Globus pallidus (tissue), 1 donor: Measurements from ENCODE around the gene IL1RAPL1.

Experiments
- DNase-seq: peaks from one replicate; pipeline ENCODE4 v3.0.0-alpha.2; 2015; ENCODE audit warnings: low spot score

IL1RAPL1 gene

DNA sequence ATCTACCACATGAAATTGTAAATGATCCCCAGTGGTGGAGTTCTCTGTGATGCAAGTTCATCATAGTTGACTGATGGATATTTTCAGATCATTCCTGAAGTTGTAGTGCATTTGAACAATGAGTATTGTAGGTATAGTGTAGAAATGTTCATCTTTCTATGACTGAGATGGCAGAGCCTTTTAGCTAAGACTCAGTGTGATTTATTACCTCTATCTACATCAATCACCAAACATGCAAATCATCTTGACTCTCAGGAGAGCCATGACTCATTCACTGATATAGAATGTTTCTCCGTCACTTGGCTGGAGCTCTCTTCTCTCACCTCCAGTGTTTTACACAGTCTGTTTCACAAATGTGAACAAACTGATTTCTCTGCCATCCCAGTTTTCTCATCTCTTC is 392.6 kb downstream of the IL1RAPL1 start:
- no peak for DNase-seq

DNA sequence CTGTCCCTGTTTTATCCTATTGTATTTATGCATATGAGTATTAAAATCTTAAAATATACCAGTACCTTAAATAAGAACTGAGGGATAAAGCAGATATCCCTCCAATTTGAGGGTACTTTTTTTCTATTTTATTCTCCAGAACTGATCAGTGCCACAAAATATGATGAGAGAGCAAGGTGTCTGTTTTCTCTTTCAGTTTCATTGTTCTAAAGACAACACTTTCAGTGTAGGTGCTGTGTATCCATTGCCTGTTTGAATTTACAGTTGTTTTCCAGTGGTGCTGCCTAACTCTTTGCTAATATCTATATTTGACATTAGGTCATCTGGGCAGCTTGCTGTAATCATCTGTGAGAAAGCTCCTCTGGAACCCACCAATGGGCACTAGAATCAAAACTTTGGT is 394.7 kb downstream of the IL1RAPL1 start:
- DNase-seq, result no peak

DNA sequence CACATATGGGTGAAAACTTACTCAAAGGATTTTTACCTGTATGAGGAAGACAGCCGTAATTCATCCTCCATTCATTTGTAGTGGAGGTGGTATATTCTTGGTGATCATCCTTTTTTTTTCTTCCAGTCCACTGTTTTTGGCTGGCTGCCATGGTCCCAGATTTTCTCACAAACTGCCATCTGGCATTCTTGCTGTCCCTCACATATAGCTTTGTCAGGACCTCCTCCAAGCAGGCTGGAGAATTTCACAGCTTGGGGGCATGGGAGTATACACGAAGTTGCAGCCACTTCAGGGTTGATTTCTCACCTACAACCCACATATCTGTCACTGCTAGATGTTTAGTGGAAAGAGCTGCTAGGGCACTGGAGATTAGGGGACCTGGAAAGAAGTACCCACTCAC is 401.0 kb downstream of the IL1RAPL1 start:
- no peak for DNase-seq

DNA sequence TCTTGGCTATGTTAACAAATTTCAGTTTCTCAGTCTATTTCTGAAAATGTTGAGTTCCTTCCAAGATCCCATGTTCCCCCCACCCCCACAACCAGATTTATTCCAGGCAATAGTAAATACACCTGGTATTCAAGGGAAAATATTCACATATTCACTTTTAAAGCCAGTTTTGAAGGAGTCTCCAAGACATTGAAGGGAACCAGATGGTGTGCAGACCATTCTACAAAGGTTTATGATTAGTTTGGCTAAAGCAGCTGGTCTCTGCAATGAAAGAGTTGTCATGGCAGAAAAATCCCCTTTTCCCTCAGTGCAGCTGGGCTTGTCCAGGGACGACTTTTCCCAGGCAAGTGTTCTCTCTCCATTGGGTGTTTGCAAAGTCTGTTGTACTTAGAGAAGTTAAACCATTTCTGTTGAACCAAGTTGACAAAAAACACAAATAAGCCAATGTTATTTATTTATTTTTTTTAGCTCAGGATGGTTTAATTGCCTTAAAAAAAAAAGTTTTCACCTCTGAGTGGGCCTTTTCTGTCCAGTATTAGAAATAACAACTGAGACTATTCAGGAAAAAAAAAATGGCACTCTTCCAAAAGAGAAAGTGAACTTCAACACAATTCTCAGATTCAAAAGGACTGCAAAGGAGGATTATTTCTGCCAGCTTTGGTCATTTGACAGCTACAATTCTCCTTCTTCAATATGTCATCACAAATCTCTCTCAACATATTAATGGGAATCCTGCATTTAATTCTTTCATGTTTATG is 410.6 kb downstream of the IL1RAPL1 start:
- no peak for DNase-seq

DNA sequence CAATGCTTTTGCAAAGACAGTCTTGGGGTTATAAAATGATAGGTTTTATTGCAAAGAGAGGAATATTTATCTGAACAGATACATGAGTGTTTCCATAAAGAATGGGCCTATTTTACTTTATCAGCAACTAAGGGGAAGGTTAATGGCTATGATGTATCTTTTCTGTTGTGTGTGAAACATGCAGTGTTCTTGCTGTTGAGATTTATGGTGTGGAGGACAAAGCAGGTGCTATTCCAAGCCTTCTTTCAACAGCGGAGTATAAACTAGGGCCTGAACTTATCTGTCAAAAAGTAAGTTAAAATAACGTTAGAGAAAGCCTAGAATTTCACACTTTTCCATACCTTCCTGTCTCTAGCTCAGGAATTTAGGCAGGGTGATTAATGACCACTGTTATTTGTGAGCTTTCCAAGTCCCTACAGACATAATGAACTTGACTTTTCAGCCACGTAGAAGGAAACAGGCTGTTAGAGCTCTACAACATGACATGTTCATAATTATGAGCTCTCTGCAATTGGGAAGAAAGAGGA is 411.4 kb downstream of the IL1RAPL1 start:
- DNase-seq, result no peak

DNA sequence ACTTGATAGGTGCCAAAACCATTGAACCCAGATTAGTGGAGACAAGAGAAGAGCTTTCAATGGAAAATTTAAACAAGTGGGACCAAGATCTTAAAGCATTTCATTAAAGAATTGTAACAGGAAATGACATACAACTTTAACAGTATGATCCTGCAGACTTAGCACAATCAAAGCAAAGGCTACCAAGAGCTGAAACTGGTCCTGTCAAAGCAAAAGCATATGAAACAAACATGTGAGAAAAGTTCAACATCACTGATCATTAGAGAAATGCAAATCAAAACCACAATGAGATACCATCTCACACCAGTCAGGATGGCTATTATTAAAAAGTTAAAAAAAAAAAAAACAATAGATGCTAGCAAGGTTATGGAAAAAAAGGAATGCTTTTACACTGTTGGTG is 425.6 kb downstream of the IL1RAPL1 start:
- no peak for DNase-seq

DNA sequence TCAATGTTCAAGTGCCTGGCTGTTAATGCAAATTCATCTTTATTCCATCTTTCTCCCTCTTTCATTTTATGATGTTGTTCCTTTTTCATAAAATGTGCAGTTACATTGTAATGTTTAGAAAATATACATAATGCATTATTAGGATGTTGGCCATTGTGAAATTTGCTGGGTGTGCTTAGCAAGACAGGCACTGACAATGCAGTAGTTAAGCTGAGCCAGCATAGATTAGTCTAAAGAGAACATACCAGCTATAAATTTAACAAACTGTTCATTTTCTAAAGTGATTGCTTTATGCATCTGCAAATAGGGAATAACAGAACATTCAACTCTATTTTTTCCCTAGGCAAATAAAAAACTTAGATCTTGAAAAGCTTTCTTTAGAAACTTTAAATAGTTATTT is 436.0 kb downstream of the IL1RAPL1 start:
- DNase-seq, result no peak

DNA sequence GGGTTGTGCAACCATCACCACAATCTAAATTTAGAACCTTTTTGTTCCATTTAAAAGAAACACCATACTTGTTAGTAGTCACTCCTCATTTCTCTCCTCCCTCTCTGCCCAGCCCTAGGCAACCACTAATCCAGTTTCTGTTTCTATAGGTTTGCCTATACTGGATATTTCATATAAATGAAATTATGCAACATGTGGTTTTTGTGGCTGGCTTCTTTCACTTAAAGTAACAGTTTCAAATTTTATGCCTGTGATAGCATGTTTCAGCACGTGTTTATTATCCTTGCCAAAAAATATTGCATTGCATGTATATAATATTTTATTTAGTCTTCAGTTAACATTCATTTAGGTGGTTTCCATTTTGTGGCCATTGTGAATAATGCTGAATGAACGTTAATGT is 437.6 kb downstream of the IL1RAPL1 start:
- DNase-seq, result no peak

DNA sequence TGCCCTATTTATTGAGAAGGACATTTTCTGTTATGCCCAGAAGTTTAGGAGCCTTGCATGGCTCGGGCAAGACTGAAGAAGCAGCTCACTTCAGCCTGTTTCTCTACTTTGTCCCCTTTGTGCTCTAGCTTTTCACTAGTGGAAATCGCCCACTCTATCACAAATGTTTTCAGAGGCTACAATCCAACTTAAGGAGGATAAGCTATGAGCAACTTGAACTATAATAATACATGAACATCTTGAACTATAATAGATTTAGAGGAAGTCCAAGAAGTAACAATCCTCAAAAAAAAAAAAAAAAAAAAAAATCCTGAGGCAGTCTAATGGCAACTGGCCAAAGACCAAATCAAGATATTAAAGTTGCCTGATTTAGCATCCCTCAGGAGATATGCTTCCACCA is 452.3 kb downstream of the IL1RAPL1 start:
- no peak for DNase-seq

DNA sequence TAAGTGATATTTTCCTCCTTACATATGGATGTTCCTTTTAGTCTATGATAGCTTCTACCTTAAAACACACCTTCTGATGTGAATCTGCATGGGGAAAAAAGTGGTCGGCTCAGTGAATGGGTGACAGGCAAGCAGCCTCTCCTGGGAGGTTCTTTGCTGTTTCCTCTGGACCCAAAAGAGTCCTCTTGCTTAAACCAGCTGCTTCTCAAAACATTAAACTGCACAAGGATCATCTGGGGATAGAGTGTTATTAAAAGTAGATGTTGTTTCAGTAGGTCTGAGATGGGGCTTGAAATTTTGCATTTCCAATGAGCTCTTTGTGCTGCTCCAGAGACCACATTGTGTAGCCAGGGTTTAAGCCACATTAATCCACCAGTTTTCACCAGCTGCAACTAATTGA is 452.9 kb downstream of the IL1RAPL1 start:
- no peak for DNase-seq

DNA sequence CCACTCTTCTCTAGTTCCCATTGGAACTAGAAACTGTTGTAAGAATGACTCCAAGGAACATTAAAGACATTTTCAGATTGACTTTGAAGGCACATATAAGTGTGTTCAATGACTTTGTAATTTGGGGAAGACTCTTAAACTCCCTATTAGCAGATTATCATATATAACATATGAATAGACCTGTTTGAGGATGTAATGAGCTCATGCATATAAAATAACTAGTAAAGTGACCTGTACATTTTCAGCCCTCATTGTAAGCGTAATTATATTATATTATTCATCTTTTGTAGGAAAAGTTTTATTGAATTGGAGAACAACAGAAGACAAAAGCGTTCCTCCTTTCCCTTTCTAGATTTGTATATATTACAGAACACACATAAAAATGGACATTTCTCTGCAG is 455.1 kb downstream of the IL1RAPL1 start:
- DNase-seq, result no peak

DNA sequence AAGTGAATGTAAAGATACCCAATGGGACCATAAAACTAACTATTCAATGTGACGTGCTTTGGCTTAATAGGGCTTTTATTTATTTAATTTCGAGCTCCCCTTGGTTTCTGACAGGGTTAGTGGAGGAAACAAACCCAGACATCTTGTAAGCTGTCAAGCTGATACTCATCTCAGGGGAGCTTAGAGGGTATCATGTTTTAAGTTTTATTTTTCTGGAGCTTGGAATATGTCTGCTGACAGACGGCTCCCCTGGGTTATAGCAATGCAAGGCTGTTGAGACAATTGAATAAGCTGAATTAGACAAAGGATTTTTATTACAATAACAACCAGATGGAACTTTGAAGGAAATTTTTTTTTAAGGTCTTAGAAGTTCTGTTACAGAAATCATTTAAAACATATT is 456.5 kb downstream of the IL1RAPL1 start:
- no peak for DNase-seq

DNA sequence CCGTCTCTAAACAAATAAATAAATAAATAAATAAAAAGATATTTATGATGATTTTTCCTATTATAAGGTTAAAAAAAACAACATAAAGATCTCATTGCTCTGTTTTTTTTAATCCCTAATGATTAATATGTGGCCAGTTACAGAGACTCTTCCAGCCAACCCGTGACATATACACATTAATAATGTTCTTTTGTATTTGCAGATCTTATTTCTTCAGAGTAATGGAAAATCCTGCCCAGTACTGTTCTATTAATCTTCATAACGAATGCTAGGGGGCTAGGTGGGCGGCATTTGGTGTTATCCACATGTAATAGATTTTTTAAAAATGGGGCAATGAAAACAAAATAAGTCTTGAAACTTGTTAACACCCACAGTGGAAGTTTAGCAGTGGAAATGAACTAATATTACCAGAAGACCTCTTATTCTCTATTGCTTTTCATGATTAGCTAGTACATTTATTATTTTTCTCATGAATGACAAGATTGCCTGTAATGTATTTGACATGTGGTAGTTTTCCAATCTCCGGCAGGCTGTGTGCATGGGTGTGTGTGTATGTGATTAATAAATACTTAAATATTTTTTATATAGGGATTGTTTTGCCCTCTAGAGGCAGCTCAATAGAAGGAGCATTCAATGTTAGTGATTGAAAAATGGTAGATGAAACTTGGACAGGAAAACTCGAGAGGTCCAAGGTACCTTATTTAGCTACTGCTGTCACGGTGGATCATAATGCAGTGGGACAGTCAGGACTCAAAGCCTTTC is 457.4 kb downstream of the IL1RAPL1 start:
- no peak for DNase-seq

DNA sequence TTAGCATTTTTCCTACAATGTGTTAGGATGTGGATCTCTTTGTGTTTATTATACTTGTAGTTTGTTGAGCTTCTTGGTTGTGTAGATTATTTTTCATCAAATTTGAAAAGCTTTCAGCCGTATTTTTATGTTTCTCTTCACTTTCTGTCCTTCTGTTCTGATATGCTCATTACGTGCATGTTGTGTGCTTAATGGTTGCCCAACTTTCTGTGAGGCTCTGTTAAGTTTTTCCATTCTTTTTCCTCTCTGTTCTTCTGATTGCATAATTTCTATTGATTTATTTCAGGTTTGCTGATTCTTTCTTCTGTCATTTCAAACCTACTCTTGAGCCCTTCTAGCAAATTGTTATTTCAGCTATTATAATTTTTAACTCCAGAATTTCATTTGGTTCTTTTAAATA is 478.2 kb downstream of the IL1RAPL1 start:
- DNase-seq, result no peak

DNA sequence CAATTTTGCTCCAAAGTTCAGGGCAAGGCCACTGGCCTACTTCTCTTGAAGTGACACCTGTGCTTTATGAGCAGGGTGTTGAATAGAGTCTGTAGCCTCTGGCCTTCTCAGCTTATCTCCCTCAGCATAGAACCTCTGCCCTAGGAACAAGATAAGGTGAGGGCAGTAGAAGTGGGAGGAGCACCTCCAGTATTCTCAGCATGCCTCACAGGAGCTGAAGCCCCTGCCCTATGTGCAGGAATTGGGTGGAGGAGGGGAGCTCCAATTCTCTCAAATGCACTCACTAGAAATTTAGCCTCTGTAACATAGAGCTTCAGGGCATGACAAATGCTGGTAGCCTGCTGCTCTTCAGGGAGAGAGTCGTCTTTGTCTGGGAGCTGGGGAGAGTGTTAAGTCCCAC is 479.3 kb downstream of the IL1RAPL1 start:
- DNase-seq, result no peak

DNA sequence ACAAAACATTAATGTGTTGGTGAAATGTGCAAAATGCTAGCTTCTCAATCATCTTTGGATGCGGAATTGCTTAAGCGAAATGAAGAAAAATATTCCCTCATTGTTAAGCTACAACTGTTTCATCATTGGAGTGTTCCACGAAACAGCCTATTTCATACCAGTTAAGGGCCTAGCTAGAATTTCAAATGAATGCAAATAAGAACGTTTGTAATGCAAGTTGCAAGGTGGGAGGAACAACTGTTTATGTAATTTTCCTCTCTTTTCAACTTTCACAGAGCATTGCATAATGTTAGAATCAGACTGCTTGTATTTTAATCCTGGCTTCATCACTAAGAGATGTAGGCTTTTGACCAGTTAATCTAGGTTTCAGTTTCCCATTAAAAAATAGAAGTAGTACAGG is 480.1 kb downstream of the IL1RAPL1 start:
- no peak for DNase-seq

DNA sequence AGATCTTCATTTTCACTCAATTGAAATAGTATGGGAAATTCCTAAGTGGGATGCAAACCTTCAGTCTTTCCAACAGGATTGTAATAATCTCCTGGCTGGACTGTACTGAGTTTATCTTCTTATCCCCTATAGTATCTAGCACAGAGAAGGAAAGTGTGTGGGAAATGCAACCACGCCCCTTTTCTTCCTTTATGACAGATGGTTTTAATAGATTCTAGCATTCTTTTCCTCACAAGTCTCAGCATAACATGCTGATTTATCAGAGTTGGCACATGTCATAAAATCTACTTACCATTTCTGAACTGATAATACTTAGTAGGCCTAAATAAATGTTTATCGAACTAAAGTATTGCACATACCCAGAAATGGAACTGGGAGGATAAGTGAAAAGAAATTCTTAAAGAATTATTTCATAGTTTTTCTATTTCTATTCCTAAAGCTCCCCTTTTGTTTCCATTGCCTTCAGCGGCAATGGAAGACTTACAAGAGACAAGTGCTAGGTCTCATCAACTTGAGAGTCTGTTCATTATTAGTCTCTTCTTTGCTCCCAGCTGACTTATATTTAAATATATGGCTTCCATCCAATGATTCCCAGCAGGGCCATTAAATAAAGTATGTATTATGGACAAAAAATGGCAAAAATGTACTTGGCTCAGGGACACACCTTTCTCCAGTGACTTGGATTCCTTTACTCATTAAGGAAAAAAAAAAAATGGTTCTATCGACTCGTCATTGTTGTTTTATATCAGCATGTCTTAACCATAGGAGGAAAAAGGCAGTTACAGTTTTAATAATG is 484.5 kb downstream of the IL1RAPL1 start:
- DNase-seq, result no peak

DNA sequence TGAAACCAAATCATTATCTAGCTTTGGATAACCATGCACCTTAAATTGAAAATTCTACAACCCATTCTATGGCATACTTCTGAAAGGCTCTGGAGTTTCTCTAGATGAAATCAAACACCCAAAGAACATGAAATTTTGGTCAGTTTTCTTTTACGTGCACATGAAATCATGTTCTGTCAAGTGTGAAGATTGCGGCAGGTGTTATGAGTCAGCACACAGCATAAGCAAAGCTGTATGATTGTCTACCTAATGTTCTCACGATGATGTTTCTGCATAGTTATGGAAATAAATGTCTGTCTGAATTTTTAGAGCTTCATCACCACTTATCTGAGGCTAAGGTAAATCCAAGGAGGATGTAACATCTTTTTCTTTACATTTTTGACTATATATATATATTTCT is 495.3 kb downstream of the IL1RAPL1 start:
- DNase-seq, result no peak

DNA sequence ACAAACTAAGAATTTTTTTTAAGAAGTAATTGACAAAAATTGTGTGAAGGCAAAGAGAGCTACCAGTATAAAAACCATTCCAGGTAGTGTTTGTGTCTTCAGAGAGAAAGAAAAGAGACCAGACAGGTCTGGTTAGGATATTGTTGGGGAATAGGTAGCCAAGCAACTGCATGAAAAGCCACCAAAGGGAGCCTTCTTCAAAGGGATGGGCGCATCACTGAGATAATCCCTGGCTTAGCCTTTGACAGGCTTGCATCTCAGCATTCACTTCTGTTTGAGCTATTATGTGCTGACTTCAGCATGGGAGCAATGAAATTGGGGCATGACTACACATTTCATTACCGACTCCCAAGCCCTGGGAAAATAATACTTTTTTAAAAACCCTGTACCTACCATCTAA is 496.6 kb downstream of the IL1RAPL1 start:
- no peak for DNase-seq

DNA sequence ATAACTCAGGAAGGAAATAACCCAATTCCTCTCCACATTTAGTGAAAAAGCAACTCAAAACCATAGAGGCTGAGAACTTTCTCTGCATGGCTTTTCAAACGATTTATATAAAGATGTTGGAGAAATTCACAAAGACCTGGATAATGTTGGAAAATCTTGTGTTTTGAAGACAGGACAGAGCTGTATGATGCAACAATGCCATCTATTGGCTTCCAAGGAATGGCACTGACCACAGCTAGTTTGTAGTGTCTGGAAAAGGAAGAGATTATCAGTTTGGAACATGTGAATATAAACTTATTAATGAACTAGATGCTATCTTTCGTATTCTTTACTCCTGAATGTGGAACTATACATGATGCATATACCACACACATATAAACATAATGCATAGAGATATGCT is 503.6 kb downstream of the IL1RAPL1 start:
- DNase-seq, result peak; percentile 69

DNA sequence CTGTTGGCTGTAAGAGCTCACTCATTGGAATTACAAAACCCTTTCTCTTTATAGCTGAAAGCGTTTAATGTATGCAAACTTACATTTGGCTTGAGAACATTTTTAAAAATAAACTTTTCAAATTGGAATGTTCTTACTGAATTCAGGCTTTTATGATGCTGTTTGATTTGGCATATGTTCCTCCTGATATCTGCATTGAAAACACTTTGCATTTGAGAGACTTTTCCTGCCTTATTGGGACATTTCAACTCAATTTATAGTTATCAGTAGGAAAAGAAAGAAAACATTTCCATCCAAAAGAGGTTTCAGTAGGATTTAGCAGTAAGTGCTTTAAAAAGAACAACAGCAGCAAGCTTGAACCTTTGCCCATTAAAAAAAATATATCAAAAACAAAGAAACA is 520.0 kb downstream of the IL1RAPL1 start:
- DNase-seq, result no peak

DNA sequence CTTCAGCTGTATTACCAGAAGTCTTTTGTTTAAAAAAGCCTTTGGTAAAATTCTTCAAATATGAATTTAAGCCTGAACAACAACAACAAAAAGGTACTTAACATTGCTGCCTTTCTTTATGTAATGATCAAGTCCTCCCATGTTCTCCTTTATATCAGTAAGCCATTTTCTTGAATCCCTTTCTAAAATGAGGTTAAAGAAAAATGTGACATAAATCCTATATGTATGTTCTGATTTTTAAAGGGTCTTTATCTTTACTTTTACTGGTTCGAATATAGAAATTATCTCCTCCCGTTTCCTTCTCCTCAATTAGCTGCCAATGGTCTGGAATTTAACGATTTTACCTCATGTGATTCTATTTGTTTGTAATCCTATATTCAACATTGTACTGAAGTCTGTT is 522.8 kb downstream of the IL1RAPL1 start:
- no peak for DNase-seq

DNA sequence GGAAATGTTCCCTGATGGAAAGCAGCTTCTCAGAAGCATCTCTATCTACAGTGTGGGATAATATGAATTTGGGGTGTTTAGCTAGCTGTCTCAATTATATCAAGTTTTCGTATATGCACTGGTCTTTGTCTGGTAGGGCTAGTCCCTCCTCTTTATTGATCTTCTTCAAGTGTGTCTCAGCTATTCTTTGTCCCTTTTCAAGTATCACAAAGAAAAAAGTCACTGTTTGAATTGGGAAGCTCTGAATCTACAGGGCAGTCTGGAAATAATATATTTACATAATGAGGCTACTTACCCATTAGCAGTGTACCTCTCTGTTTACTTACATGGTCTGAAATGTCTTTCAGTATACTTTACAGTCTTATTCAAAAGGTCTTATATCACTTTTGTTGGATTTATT is 526.0 kb downstream of the IL1RAPL1 start:
- no peak for DNase-seq
